ENCODE data around the gene AGT.

GRCh38 chr1:230679192-230679591 lies 34.7 kb downstream of the AGT start:
- no peak for TF ChIP-seq CTCF (conservative IDR thresholded peaks at IDR 0.05; ENCODE audit: low read depth, low read length)
- no peak for TF ChIP-seq EZH2 (IDR thresholded peaks at IDR 0.05; ENCODE audit: low read length, unreplicated experiment)

Data from PC-3 (cell line).